ENCODE data around the gene PSMD6. TPM values are rescaled to one million over a fixed set of nuclear protein-coding genes. Genes with fewer than 3 reads are reported as not detected.

Gene PSMD6
- total RNA-seq, 4 donors from 2014 or later = 18.3 to 66.6 (median 47.8) TPM

GRCh38 chr3:63998852-63999754, 24.2 kb downstream of the PSMD6 start:
- Histone ChIP-seq H3K27ac (no peak overlapping the region), H3K9me3 (no peaks in the 10 kb centered on the region), H3K27me3 (no peaks in the 10 kb centered on the region), H3K4me3 (no peak overlapping the region), H3K36me3 (peaks cover 0 to 41% (median 16%) of the 10 kb centered on the region in 4 donors), H3K4me1 (no peaks in the 10 kb centered on the region)
- intact Hi-C loops (cut with DNase I; ENCODE audit: low total_unique reads) = loop anchor here (10.0 kb wide), 1 partner anchor 84 kb away; the partner anchor contains the start of gene SCAANT1
- in situ Hi-C loops (cut with MboI; ENCODE audit: low pct_ligation_motif_present in 1 of 4, low pct_unique_long_range_greater_than_20kb in 1 of 4, low sequenced_read_pairs in 3 of 4) = no loop called here
- TF ChIP-seq, protein P1, sequence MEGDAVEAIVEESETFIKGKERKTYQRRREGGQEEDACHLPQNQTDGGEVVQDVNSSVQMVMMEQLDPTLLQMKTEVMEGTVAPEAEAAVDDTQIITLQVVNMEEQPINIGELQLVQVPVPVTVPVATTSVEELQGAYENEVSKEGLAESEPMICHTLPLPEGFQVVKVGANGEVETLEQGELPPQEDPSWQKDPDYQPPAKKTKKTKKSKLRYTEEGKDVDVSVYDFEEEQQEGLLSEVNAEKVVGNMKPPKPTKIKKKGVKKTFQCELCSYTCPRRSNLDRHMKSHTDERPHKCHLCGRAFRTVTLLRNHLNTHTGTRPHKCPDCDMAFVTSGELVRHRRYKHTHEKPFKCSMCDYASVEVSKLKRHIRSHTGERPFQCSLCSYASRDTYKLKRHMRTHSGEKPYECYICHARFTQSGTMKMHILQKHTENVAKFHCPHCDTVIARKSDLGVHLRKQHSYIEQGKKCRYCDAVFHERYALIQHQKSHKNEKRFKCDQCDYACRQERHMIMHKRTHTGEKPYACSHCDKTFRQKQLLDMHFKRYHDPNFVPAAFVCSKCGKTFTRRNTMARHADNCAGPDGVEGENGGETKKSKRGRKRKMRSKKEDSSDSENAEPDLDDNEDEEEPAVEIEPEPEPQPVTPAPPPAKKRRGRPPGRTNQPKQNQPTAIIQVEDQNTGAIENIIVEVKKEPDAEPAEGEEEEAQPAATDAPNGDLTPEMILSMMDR (IDR thresholded peaks at IDR 0.05) = no peak
- TF ChIP-seq EP300 (IDR thresholded peaks at IDR 0.05; ENCODE audit: low read depth) = no peak
- TF ChIP-seq POLR2AphosphoS5 (IDR thresholded peaks at IDR 0.05) = no peak
- TF ChIP-seq POLR2A (IDR thresholded peaks at IDR 0.05) = no peak
- DNase-seq = no peak
- WGBS, 2 donors (ENCODE audit: low coverage in 1 of 2) = 87% methylated on average over 10 of the region's 10 CpGs

GRCh38 chr3:63995086-63995485, 28.2 kb downstream of the PSMD6 start:
- H3K27ac ChIP-seq = no peak overlapping the region
- H3K27me3 ChIP-seq = no peaks in the 10 kb centered on the region
- intact Hi-C loops (cut with DNase I; ENCODE audit: low total_unique reads) (loop anchor here (10.0 kb wide), 1 partner anchor 80 kb away; the partner anchor contains the start of gene SCAANT1), in situ Hi-C loops (cut with MboI; ENCODE audit: low pct_ligation_motif_present in 1 of 4, low pct_unique_long_range_greater_than_20kb in 1 of 4, low sequenced_read_pairs in 3 of 4) (no loop called here)
- H3K9me3 ChIP-seq = no peaks in the 10 kb centered on the region
- no peak overlapping the region for H3K4me3 ChIP-seq
- H3K4me1 ChIP-seq = peaks cover 0 to 7% (median 1%) of the 10 kb centered on the region in 4 donors
- 83 to 89% methylated on average over 2 to 5 of the region's 5 CpGs for WGBS, 2 donors (ENCODE audit: low coverage in 1 of 2)
- DNase-seq = no peak
- no peak for TF ChIP-seq POLR2AphosphoS5 (IDR thresholded peaks at IDR 0.05)
- TF ChIP-seq, protein P1 (IDR thresholded peaks at IDR 0.05) = no peak
- TF ChIP-seq POLR2A (IDR thresholded peaks at IDR 0.05) = no peak
- H3K36me3 ChIP-seq = peaks cover 0 to 60% (median 18%) of the 10 kb centered on the region in 4 donors

DNA sequence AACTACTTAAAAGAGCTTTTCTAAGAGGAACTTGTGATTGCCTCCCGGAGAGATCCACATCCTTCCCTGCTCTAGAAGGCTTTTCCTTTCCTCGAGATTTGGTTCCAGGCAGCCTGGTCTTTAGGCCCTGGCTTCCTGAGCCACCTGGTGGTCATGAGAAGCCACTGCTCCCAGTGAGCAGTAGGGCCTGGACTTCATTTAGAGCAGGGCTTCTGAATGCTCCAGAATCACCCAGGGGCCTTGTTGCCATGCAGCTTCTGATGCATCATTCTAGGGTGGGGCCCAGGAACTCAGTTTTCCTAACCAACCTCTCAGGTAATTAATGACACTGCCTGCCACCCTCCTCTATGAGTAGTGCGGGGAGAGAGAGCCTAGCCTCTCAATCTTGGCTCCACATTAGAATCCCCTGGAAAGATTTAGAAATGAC, 29.6 kb downstream of the PSMD6 start:
- TF ChIP-seq POLR2A (IDR thresholded peaks at IDR 0.05) (no peak), EP300 (IDR thresholded peaks at IDR 0.05; ENCODE audit: low read depth) (no peak), POLR2AphosphoS5 (IDR thresholded peaks at IDR 0.05) (peak in 1 of 3 donors; percentile 24)
- TF ChIP-seq, protein P1 (IDR thresholded peaks at IDR 0.05) = peak; percentile 91 to 94 (median 93)
- peaks cover 0 to 7% (median 1%) of the 10 kb centered on the region in 4 donors for H3K4me1 ChIP-seq
- H3K4me3 ChIP-seq = no peak overlapping the region
- H3K36me3 ChIP-seq = peaks cover 0 to 65% (median 19%) of the 10 kb centered on the region in 4 donors
- H3K9me3 ChIP-seq = no peaks in the 10 kb centered on the region
- 36% methylated on average over 3 of the region's 3 CpGs; no CpG with 5 or more reads in 1 of the 2 donors for WGBS, 2 donors (ENCODE audit: low coverage in 1 of 2)
- in situ Hi-C loops (cut with MboI; ENCODE audit: low pct_ligation_motif_present in 1 of 4, low pct_unique_long_range_greater_than_20kb in 1 of 4, low sequenced_read_pairs in 3 of 4) = no loop called here
- peak; percentile 68 for DNase-seq
- no peaks in the 10 kb centered on the region for H3K27me3 ChIP-seq
- intact Hi-C loops (cut with DNase I; ENCODE audit: low total_unique reads) = loop anchor here (10.0 kb wide), 1 partner anchor 79 kb away; the partner anchor contains the start of gene SCAANT1
- H3K27ac ChIP-seq = no peak overlapping the region

DNA sequence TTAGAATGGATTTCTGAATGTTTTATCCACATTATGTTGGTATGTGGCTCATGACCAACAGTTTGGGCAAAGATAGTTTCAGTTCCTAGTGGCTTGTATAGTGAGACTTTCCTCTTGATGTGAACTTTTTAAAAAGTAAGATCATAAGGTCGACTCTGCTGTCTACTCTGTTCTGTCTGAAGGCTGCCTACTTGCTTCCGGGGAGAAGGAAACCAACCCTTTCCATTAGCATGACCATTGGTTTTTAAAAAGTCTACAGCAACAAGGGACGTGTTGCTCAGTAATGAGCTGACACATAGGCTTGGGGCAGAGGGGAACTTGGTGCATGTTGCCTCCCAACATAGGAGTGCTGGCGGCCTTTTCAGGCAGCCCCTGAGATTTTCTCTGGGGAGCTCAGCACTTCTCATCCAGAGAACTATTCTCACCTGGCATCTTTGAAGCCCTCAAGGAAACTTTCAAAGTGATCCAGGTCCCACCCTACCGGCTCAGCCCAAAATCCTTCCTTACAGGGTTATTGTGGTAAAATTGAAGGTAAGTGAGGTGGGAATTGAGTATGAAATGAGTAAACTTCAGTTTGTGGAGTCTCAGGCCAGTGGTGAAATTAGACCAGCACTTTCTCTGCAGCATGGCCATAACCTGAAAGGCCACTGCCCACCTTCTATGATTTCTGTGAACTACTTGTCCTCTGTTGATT, 30.6 kb downstream of the PSMD6 start:
- Histone ChIP-seq H3K36me3 (peaks cover 0 to 72% (median 21%) of the 10 kb centered on the region in 4 donors), H3K4me3 (no peak overlapping the region), H3K27ac (peak overlapping the region in 1 of 4 donors; percentile 28), H3K27me3 (no peaks in the 10 kb centered on the region), H3K9me3 (no peaks in the 10 kb centered on the region), H3K4me1 (peaks cover 0 to 7% (median 1%) of the 10 kb centered on the region in 4 donors)
- DNase-seq = no peak
- no peak for TF ChIP-seq EP300 (IDR thresholded peaks at IDR 0.05; ENCODE audit: low read depth)
- in situ Hi-C loops (cut with MboI; ENCODE audit: low pct_ligation_motif_present in 1 of 4, low pct_unique_long_range_greater_than_20kb in 1 of 4, low sequenced_read_pairs in 3 of 4) (no loop called here), intact Hi-C loops (cut with DNase I; ENCODE audit: low total_unique reads) (loop anchor here (10.0 kb wide), 1 partner anchor 78 kb away; the partner anchor contains the start of gene SCAANT1)
- 80 to 83% methylated on average over 1 to 5 of the region's 5 CpGs for WGBS, 2 donors (ENCODE audit: low coverage in 1 of 2)
